Activated T-helper 2 cell treated with anti-CD3 and anti-CD28 coated beads, Interferon-gamma antibody, Interleukin-2, Interleukin-4, amounts not matched to agents 10 μg/mL and 5 μg/mL and 100 μg/mL, durations not matched to agents 14 hours and 24 hours and 36 hours (primary cell): ENCODE measurements around the gene ATP2C1. TPM values are rescaled to one million over a fixed set of nuclear protein-coding genes. Genes with fewer than 3 reads are reported as not detected.

ENCODE experiments used
- DNase-seq: peaks from one replicate; pipeline ENCODE4 v3.0.0; 2021; ENCODE audit warnings: low spot score
- H3K27ac Mint-ChIP-seq: one replicate; pipeline ENCODE4 v1.8.0; 2021; ENCODE audit warnings: mixed read lengths
- H3K27me3 Mint-ChIP-seq: one replicate; pipeline ENCODE4 v1.8.0; 2021; ENCODE audit warnings: low read depth, mixed read lengths
- H3K36me3 Mint-ChIP-seq: one replicate; pipeline ENCODE4 v1.8.0; 2021; ENCODE audit warnings: low read depth, mixed read lengths
- H3K4me1 Mint-ChIP-seq: one replicate; pipeline ENCODE4 v1.8.0; 2021; ENCODE audit warnings: low read depth, mixed read lengths
- H3K4me3 Mint-ChIP-seq: one replicate; pipeline ENCODE4 v1.8.0; 2021; ENCODE audit warnings: low read depth, mild to moderate bottlenecking, moderate library complexity, mixed read lengths
- H3K9me3 Mint-ChIP-seq: one replicate; pipeline ENCODE4 v1.8.0; 2021; ENCODE audit warnings: mixed read lengths
- intact Hi-C: fragments of 100-400 bp; cut with micrococcal nuclease; formaldehyde crosslinking; loops from one replicate; pipeline ENCODE4 v1.15.1; 2023
- total RNA-seq: library from RNA; stranded (reverse); gene quantifications from 2 replicates; pipeline ENCODE4 v1.2.3, GENCODE V29; 2022

Gene ATP2C1
- total RNA-seq, 1 donor from 2014 or later: 63.7 TPM

GRCh38 chr3:130865489-130865888 is 28.4 kb upstream of the ATP2C1 start:
- Mint-ChIP-seq H3K27ac (no peak overlapping the region), H3K36me3 (no peaks in the 10 kb centered on the region), H3K9me3 (no peaks in the 10 kb centered on the region), H3K4me1 (no peaks in the 10 kb centered on the region), H3K4me3 (no peak overlapping the region), H3K27me3 (peaks cover 15% of the 10 kb centered on the region)
- no peak for DNase-seq
- intact Hi-C loops: no loop called here

GRCh38 chr3:130866327-130866726 is 27.6 kb upstream of the ATP2C1 start:
- no peaks in the 10 kb centered on the region for H3K9me3 Mint-ChIP-seq
- intact Hi-C loops: no loop called here
- no peak for DNase-seq
- peaks cover 12% of the 10 kb centered on the region for H3K27me3 Mint-ChIP-seq
- H3K4me1 Mint-ChIP-seq: no peaks in the 10 kb centered on the region
- no peak overlapping the region for H3K27ac Mint-ChIP-seq
- no peaks in the 10 kb centered on the region for H3K36me3 Mint-ChIP-seq
- no peak overlapping the region for H3K4me3 Mint-ChIP-seq

GRCh38 chr3:130870423-130870822 is 23.5 kb upstream of the ATP2C1 start:
- H3K27ac Mint-ChIP-seq: no peak overlapping the region
- H3K4me3 Mint-ChIP-seq: no peak overlapping the region
- no peaks in the 10 kb centered on the region for H3K4me1 Mint-ChIP-seq
- peaks cover 12% of the 10 kb centered on the region for H3K27me3 Mint-ChIP-seq
- no peaks in the 10 kb centered on the region for H3K9me3 Mint-ChIP-seq
- intact Hi-C loops: no loop called here
- no peaks in the 10 kb centered on the region for H3K36me3 Mint-ChIP-seq
- DNase-seq: no peak

GRCh38 chr3:130876594-130876993 is 17.3 kb upstream of the ATP2C1 start:
- no peak overlapping the region for H3K4me3 Mint-ChIP-seq
- DNase-seq: no peak
- intact Hi-C loops: no loop called here
- no peaks in the 10 kb centered on the region for H3K36me3 Mint-ChIP-seq
- H3K27me3 Mint-ChIP-seq: peaks cover 12% of the 10 kb centered on the region
- peaks cover 26% of the 10 kb centered on the region for H3K9me3 Mint-ChIP-seq
- H3K4me1 Mint-ChIP-seq: no peaks in the 10 kb centered on the region
- no peak overlapping the region for H3K27ac Mint-ChIP-seq

- no peak for DNase-seq
- peaks cover 24% of the 10 kb centered on the region for H3K27me3 Mint-ChIP-seq
- H3K4me1 Mint-ChIP-seq: no peaks in the 10 kb centered on the region
- H3K36me3 Mint-ChIP-seq: no peaks in the 10 kb centered on the region
- intact Hi-C loops: no loop called here
- peaks cover 26% of the 10 kb centered on the region for H3K9me3 Mint-ChIP-seq
- no peak overlapping the region for H3K4me3 Mint-ChIP-seq
- no peak overlapping the region for H3K27ac Mint-ChIP-seq
Measured at GRCh38 chr3:130878464-130878863, 15.4 kb upstream of the ATP2C1 start.

GRCh38 chr3:130889416-130889946 is 4.4 kb upstream of the ATP2C1 start:
- Mint-ChIP-seq H3K36me3 (peaks cover under 1% of the 10 kb centered on the region), H3K27ac (no peak overlapping the region), H3K4me3 (no peak overlapping the region), H3K27me3 (peaks cover 15% of the 10 kb centered on the region), H3K9me3 (no peaks in the 10 kb centered on the region), H3K4me1 (peaks cover 7% of the 10 kb centered on the region)
- no peak for DNase-seq
- intact Hi-C loops: loop anchor here (2.0 kb wide), 1 partner anchor 71 kb away; no protein-coding TSS in a partner anchor

GRCh38 chr3:130892759-130893375 is 1.0 kb upstream of the ATP2C1 start:
- peaks cover 35% of the 10 kb centered on the region for H3K4me1 Mint-ChIP-seq
- no peaks in the 10 kb centered on the region for H3K9me3 Mint-ChIP-seq
- peaks cover 9% of the 10 kb centered on the region for H3K36me3 Mint-ChIP-seq
- H3K27me3 Mint-ChIP-seq: no peaks in the 10 kb centered on the region
- DNase-seq: peak; percentile 56
- peak overlapping the region; percentile 97 for H3K27ac Mint-ChIP-seq
- peak overlapping the region; percentile 93 for H3K4me3 Mint-ChIP-seq
- intact Hi-C loops: loop anchor here (1.0 to 10.0 kb wide), 7 partner anchors 14 to 492 kb away; partner anchors contain the start of genes ASTE1, NEK11, NUDT16 and PIK3R4

GRCh38 chr3:130894130-130894985 is 474 bp downstream of the ATP2C1 start:
- H3K4me3 Mint-ChIP-seq: peak overlapping the region; percentile 93
- H3K27ac Mint-ChIP-seq: peak overlapping the region; percentile 85
- peaks cover 9% of the 10 kb centered on the region for H3K36me3 Mint-ChIP-seq
- H3K27me3 Mint-ChIP-seq: no peaks in the 10 kb centered on the region
- H3K4me1 Mint-ChIP-seq: peaks cover 35% of the 10 kb centered on the region
- peak; percentile 23 for DNase-seq
- no peaks in the 10 kb centered on the region for H3K9me3 Mint-ChIP-seq
- intact Hi-C loops: loop anchor here (5.0 to 10.0 kb wide), 2 partner anchors 133 to 490 kb away; partner anchors contain the start of genes ASTE1, NEK11 and NUDT16

- intact Hi-C loops: loop anchor here (5.0 to 10.0 kb wide), 2 partner anchors 132 to 490 kb away; partner anchors contain the start of genes ASTE1, NEK11 and NUDT16
- H3K4me1 Mint-ChIP-seq: peaks cover 35% of the 10 kb centered on the region
- peak overlapping the region; percentile 85 for H3K27ac Mint-ChIP-seq
- no peak for DNase-seq
- peaks cover 9% of the 10 kb centered on the region for H3K36me3 Mint-ChIP-seq
- no peaks in the 10 kb centered on the region for H3K27me3 Mint-ChIP-seq
- no peaks in the 10 kb centered on the region for H3K9me3 Mint-ChIP-seq
- peak overlapping the region; percentile 93 for H3K4me3 Mint-ChIP-seq
Measured at GRCh38 chr3:130894986-130895280, 1.0 kb downstream of the ATP2C1 start.

GRCh38 chr3:130895690-130896488 is 2.0 kb downstream of the ATP2C1 start:
- Mint-ChIP-seq H3K4me3 (peak overlapping the region; percentile 93), H3K9me3 (no peaks in the 10 kb centered on the region), H3K27me3 (no peaks in the 10 kb centered on the region), H3K4me1 (peaks cover 36% of the 10 kb centered on the region), H3K36me3 (peaks cover 9% of the 10 kb centered on the region), H3K27ac (peak overlapping the region; percentile 41)
- DNase-seq: no peak
- intact Hi-C loops: loop anchor here (1.0 to 10.0 kb wide), 3 partner anchors 12 to 489 kb away; partner anchors contain the start of gene NUDT16

GRCh38 chr3:130897316-130897715 is 3.4 kb downstream of the ATP2C1 start:
- DNase-seq: no peak
- Mint-ChIP-seq H3K9me3 (no peaks in the 10 kb centered on the region), H3K4me1 (peaks cover 39% of the 10 kb centered on the region), H3K36me3 (peaks cover 9% of the 10 kb centered on the region), H3K27me3 (no peaks in the 10 kb centered on the region), H3K27ac (no peak overlapping the region), H3K4me3 (peak overlapping the region; percentile 28)
- intact Hi-C loops: loop anchor here (10.0 kb wide), 1 partner anchor 487 kb away; the partner anchor contains the start of gene NUDT16

- Mint-ChIP-seq H3K9me3 (no peaks in the 10 kb centered on the region), H3K4me1 (peaks cover 38% of the 10 kb centered on the region), H3K4me3 (no peak overlapping the region), H3K36me3 (peaks cover 7% of the 10 kb centered on the region), H3K27ac (no peak overlapping the region), H3K27me3 (no peaks in the 10 kb centered on the region)
- DNase-seq: no peak
- intact Hi-C loops: loop anchor here (2.0 kb wide), 1 partner anchor 14 kb away; no protein-coding TSS in a partner anchor
Measured at GRCh38 chr3:130900959-130901358, 7.1 kb downstream of the ATP2C1 start.
